Measurements from ENCODE around the gene SLC29A1. TPM values are rescaled to one million over a fixed set of nuclear protein-coding genes. Genes with fewer than 3 reads are reported as not detected.

Gene SLC29A1
- total and polyA plus RNA-seq, 9 of the 15 experiments (the other 6 are each of a cell fraction or from before 2014, with no cell fraction given), result 18.9 to 170 (median 57.7) TPM

- TF ChIP-seq RERE (CRISPR knock-in tag; IDR thresholded peaks at IDR 0.05; ENCODE audit: borderline replicate concordance) (0 out of 2 replicates have a peak, but pooled peaks have one; percentile 42), TEAD1 (CRISPR knock-in tag; IDR thresholded peaks at IDR 0.05) (peak; percentile 54 to 71; a peak in 3 of 4 replicates), POLR2B (IDR thresholded peaks at IDR 0.05; ENCODE audit: low read depth, partially characterized antibody) (peak; percentile 54), FOXA3 (CRISPR knock-in tag; conservative IDR thresholded peaks at IDR 0.05 in 1 of 2, IDR thresholded peaks at IDR 0.05 in 1 of 2) (peak in 1 of 2 experiments; percentile 1; a peak in 1 of 4 replicates), TAF9B (IDR thresholded peaks at IDR 0.05; ENCODE audit: partially characterized antibody) (peak; percentile 55), E2F1 (CRISPR knock-in tag; IDR thresholded peaks at IDR 0.05) (0 out of 2 replicates have a peak, but pooled peaks have one; percentile 23), POU5F1 (IDR thresholded peaks at IDR 0.05; ENCODE audit: borderline replicate concordance, low read depth, low read length, partially characterized antibody) (peak; percentile 69), RREB1 (CRISPR knock-in tag; IDR thresholded peaks at IDR 0.05) (no peak), NFYB (IDR thresholded peaks at IDR 0.05; ENCODE audit: extremely low read depth, insufficient read length) (no peak), CSDE1 (IDR thresholded peaks at IDR 0.05) (no peak), L3MBTL2 (IDR thresholded peaks at IDR 0.05) (peak; percentile 51), ZBTB7A (IDR thresholded peaks at IDR 0.05; ENCODE audit: borderline replicate concordance, control insufficient read depth, low read depth, low read length) (peak; percentile 71)
These were observed 24.2 kb downstream of the SLC29A1 start (continued) for GRCh38 chr6:44247338-44248302.
